Astrocyte of the cerebellum (primary cell): Measurements from ENCODE around the gene CIAO3.

Source experiments
- DNase-seq: peaks from one replicate; pipeline ENCODE4 v3.0.0-alpha.2; 2011; ENCODE audit warnings: low read depth
- H3K4me3 ChIP-seq: 2 replicates; pipeline ENCODE4 v1.5.1; 2011; ENCODE audit warnings: mild to moderate bottlenecking, low read depth, low read length, moderate library complexity
- in situ Hi-C: cut with HindIII; loops from 2 replicates; pipeline ENCODE4 v1.10.0; 2017; ENCODE audit warnings: low sequenced_read_pairs
- TF ChIP-seq, protein P1 (sequence below): IDR thresholded peaks from 2 replicates; pipeline ENCODE4 v1.5.1; 2012; ENCODE audit warnings: low read length, low read depth, moderate library complexity, mild to moderate bottlenecking; ENCODE audit errors: missing control alignments

CIAO3 gene

GRCh38 chr16:726188-726437 lies 14.7 kb downstream of the CIAO3 start:
- TF ChIP-seq, protein P1, sequence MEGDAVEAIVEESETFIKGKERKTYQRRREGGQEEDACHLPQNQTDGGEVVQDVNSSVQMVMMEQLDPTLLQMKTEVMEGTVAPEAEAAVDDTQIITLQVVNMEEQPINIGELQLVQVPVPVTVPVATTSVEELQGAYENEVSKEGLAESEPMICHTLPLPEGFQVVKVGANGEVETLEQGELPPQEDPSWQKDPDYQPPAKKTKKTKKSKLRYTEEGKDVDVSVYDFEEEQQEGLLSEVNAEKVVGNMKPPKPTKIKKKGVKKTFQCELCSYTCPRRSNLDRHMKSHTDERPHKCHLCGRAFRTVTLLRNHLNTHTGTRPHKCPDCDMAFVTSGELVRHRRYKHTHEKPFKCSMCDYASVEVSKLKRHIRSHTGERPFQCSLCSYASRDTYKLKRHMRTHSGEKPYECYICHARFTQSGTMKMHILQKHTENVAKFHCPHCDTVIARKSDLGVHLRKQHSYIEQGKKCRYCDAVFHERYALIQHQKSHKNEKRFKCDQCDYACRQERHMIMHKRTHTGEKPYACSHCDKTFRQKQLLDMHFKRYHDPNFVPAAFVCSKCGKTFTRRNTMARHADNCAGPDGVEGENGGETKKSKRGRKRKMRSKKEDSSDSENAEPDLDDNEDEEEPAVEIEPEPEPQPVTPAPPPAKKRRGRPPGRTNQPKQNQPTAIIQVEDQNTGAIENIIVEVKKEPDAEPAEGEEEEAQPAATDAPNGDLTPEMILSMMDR: no peak
- no peak overlapping the region for H3K4me3 ChIP-seq
- no peak for DNase-seq
- in situ Hi-C loops: no loop called here

DNA sequence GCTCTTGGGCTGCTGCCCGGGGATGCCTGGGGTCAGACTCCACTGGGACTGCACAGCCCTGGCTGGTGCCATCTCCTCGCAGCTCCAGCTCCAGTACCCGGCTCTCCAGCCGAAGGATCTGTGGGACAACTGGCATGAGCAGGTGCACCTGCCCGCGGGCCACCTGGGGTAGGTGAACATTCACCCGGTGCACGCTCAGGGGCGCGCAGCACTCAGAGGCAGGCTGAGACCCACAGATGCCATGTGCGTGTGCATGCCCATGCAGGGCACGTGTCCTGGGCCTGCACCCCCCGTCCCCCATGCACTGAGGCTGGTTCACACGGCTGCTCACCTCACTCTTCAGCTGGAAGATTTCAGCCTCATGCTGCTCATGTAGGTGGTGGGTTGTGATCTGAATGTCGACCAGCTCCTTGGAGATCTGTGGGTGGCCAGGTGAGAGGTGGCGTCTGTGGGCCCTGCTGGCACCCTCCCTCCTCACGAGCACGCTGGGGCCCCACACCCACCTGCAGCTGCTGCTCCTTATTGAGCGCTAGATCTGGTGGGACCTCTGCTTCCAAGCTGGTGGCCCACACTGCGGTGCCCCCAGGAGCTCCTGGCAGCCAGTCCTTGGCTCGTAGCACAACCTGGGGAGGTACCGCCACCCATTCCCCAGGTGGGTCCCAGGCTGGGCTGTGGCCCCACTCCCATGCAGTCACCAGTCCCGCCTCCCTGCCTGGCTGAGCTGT lies 15.2 kb downstream of the CIAO3 start:
- in situ Hi-C loops: no loop called here
- H3K4me3 ChIP-seq: no peak overlapping the region
- DNase-seq: no peak
- TF ChIP-seq, protein P1: no peak

- no peak overlapping the region for H3K4me3 ChIP-seq
- no peak for DNase-seq
- in situ Hi-C loops: no loop called here
- TF ChIP-seq, protein P1: no peak
These were observed 15.8 kb downstream of the CIAO3 start for GRCh38 chr16:725041-725376.

DNA sequence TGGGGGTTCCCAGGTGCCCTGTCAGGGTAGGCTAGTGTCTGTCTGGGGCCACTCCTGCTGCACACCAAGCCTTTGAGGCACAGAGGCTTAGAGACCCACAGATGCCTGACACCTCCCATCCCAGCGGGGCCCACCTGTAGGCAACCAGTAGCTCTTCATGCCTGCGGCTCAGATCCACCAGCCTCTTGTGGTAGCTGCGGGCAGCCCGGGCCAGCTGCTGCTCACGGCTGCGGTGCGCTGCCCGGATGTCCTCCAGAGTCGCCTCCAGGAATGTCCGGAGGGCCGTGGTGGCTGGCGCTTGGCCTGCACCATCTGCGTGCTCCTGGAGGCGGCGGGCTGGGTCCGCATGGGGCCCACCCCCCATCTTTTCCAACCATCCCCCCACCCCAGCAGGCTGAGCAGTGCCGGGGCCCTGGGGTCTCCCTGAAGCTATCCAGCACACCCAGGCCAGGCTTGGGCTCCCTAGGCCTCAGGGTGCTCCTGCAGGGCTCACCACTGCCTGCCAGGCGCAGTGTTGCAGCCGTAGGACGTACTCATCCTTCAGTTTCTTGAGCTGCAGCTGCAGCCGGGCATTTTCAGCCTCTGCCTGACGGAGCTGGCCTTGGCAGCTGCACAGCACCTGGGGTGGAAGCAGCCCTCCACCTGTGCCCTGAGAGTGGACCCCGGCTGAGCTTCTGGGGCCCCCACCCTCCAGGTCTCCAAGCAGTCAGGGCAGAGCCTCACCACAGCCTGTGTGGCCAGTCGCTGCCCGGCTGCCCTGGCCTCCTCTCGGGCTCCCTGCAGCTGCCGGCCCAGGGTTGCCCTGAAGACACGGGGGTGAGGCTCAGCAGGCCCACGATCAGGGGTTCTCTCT lies 16.4 kb downstream of the CIAO3 start:
- H3K4me3 ChIP-seq: no peak overlapping the region
- no peak for DNase-seq
- in situ Hi-C loops: no loop called here
- TF ChIP-seq, protein P1: no peak

- in situ Hi-C loops: no loop called here
- no peak for DNase-seq
- no peak overlapping the region for H3K4me3 ChIP-seq
- TF ChIP-seq, protein P1: no peak
These were observed 17.1 kb downstream of the CIAO3 start for GRCh38 chr16:723695-724094.

- in situ Hi-C loops: no loop called here
- TF ChIP-seq, protein P1: no peak
- H3K4me3 ChIP-seq: no peak overlapping the region
- DNase-seq: no peak
These were observed 17.8 kb downstream of the CIAO3 start for GRCh38 chr16:722835-723633.
